ENCODE results near the gene CST11. TPM values are rescaled to one million over a fixed set of nuclear protein-coding genes. Genes with fewer than 3 reads are reported as not detected.

The CST11 gene
- polyA plus RNA-seq, 2 of the 4 experiments (the other 2 are of a cell fraction) = not detected

DNA sequence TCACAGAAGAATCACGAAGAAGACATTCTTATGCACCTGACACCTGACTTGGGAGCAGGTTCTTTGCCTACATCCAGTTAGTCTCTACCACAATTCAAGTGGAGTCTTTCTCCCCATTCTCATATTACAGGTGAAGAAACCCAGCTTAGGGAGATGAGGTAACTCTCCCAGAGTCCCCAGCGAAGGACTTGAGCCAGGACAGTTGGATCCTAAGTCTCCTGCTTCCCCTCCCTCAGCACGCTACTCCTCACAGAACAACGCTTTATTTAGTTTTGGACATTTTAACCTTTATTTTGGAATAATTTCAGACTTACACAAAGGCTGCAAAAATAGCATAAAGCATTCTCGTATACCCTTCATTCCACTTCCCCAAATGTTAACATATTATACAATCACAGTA, 14.0 kb downstream of the CST11 start:
- 58% methylated on average over 5 of the region's 5 CpGs for WGBS (ENCODE audit: missing lambda C conversion rate)
- Histone ChIP-seq H3K4me2 (no peak overlapping the region), H3K27ac (no peak overlapping the region), H3K9me3 (no peaks in the 10 kb centered on the region), H3K4me1 (no peaks in the 10 kb centered on the region), H3K4me3 (no peak overlapping the region)
- ChIA-PET POLR2A (no interaction called here), CTCF (interaction anchor here (10.0 kb wide), 1 partner anchor 172 kb away, joined by 176 read pairs; no protein-coding TSS in a partner anchor)
- no peak for TF ChIP-seq HOXB5 (CRISPR knock-in tag; IDR thresholded peaks at IDR 0.05)
- no peak for TF ChIP-seq ZFP36 (IDR thresholded peaks at IDR 0.05; ENCODE audit: borderline replicate concordance, partially characterized antibody)
- no peak for TF ChIP-seq RARB (CRISPR knock-in tag; IDR thresholded peaks at IDR 0.05)
- TF ChIP-seq, protein P1, sequence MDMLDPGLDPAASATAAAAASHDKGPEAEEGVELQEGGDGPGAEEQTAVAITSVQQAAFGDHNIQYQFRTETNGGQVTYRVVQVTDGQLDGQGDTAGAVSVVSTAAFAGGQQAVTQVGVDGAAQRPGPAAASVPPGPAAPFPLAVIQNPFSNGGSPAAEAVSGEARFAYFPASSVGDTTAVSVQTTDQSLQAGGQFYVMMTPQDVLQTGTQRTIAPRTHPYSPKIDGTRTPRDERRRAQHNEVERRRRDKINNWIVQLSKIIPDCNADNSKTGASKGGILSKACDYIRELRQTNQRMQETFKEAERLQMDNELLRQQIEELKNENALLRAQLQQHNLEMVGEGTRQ (IDR thresholded peaks at IDR 0.05) = no peak
- TF ChIP-seq MAZ (IDR thresholded peaks at IDR 0.05; ENCODE audit: borderline replicate concordance, low read depth, low read length) = no peak
- TF ChIP-seq CBX2 (IDR thresholded peaks at IDR 0.05; ENCODE audit: borderline replicate concordance, low read depth) = no peak
- TF ChIP-seq, protein P2, sequence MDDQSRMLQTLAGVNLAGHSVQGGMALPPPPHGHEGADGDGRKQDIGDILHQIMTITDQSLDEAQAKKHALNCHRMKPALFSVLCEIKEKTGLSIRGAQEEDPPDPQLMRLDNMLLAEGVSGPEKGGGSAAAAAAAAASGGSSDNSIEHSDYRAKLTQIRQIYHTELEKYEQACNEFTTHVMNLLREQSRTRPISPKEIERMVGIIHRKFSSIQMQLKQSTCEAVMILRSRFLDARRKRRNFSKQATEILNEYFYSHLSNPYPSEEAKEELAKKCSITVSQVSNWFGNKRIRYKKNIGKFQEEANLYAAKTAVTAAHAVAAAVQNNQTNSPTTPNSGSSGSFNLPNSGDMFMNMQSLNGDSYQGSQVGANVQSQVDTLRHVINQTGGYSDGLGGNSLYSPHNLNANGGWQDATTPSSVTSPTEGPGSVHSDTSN (IDR thresholded peaks at IDR 0.05) = no peak
- no peak for TF ChIP-seq ESRRA (IDR thresholded peaks at IDR 0.05; ENCODE audit: borderline replicate concordance, low read length)
- TF ChIP-seq PHF8 (IDR thresholded peaks at IDR 0.05; ENCODE audit: borderline replicate concordance, low read depth) = no peak
- TF ChIP-seq POLR2A (IDR thresholded peaks at IDR 0.05; ENCODE audit: low read length) = no peak
- no peak for TF ChIP-seq JUNB (IDR thresholded peaks at IDR 0.05)
- no peak for TF ChIP-seq HOXB13 (CRISPR knock-in tag; IDR thresholded peaks at IDR 0.05; ENCODE audit: low read depth)
- TF ChIP-seq, protein P3, sequence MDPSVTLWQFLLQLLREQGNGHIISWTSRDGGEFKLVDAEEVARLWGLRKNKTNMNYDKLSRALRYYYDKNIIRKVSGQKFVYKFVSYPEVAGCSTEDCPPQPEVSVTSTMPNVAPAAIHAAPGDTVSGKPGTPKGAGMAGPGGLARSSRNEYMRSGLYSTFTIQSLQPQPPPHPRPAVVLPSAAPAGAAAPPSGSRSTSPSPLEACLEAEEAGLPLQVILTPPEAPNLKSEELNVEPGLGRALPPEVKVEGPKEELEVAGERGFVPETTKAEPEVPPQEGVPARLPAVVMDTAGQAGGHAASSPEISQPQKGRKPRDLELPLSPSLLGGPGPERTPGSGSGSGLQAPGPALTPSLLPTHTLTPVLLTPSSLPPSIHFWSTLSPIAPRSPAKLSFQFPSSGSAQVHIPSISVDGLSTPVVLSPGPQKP (IDR thresholded peaks at IDR 0.05; ENCODE audit: low read depth, low read length) = no peak
- TF ChIP-seq CHD4 (IDR thresholded peaks at IDR 0.05; ENCODE audit: borderline replicate concordance) = no peak
- TF ChIP-seq RAD21 (conservative IDR thresholded peaks at IDR 0.05 in 1 of 2, IDR thresholded peaks at IDR 0.05 in 1 of 2) = no peak
- TF ChIP-seq JUN (IDR thresholded peaks at IDR 0.05) = no peak
- TF ChIP-seq HOXA7 (CRISPR knock-in tag; IDR thresholded peaks at IDR 0.05) = no peak
- TF ChIP-seq ZC3H11A (IDR thresholded peaks at IDR 0.05) = no peak
- no peak for TF ChIP-seq CEBPB (IDR thresholded peaks at IDR 0.05)
- TF ChIP-seq POLR2AphosphoS2 (conservative IDR thresholded peaks at IDR 0.05; ENCODE audit: low read length) = no peak
- ATAC-seq (no peak), DNase-seq (ENCODE audit: low read depth in 1 of 2, low spot score in 1 of 2) (no peak), FAIRE-seq (no peak)

DNA sequence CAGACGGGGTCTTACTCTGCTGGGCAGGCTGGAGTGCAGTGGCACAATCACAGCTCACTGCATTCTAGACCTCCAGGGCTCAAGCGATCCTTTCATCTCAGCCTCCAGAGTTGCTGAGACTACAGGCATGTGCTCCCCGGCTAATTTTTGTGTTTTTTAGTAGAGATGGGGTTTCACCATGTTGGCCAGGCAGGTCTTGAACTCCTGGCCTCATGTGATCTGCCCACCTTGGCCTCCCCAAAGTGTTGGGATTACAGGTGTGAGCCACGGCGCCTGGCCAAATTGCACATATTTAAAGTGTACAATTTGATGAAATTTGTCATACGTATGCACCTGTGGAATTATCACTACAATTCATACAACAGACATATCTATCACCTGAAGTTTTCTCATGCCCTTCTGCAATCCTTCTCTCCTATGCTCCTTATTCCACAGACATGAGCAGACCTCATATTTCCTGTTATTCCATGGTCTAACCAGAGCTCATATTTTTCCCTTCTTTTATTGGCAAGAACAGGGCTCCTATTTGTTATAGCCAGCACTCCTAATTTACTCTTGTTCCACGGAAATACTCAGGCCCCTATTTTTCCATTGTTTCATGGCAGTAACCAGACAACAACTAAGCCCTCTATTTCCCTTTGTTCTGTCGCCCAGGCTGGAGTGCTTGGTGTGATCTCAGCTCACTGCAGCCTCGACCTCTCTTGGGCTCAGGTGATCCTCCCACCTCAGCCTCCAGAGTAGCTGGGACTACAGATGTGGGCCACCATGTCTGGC, 15.4 kb downstream of the CST11 start:
- Histone ChIP-seq H3K4me2 (no peak overlapping the region), H3K4me1 (no peaks in the 10 kb centered on the region), H3K9me3 (no peaks in the 10 kb centered on the region), H3K4me3 (no peak overlapping the region), H3K27ac (no peak overlapping the region)
- FAIRE-seq (no peak), ATAC-seq (no peak), DNase-seq (ENCODE audit: low read depth in 1 of 2, low spot score in 1 of 2) (no peak)
- CTCF ChIA-PET = interaction anchor here (1.1 to 2.4 kb wide), 6 partner anchors 9 to 172 kb away, joined by 3 to 11 read pairs (median 4); no protein-coding TSS in a partner anchor
- no peak for TF ChIP-seq PHF8 (IDR thresholded peaks at IDR 0.05; ENCODE audit: borderline replicate concordance, low read depth)
- no peak for TF ChIP-seq HOXA7 (CRISPR knock-in tag; IDR thresholded peaks at IDR 0.05)
- TF ChIP-seq CBX2 (IDR thresholded peaks at IDR 0.05; ENCODE audit: borderline replicate concordance, low read depth) = no peak
- no peak for TF ChIP-seq CBX8 (IDR thresholded peaks at IDR 0.05)
- no peak for TF ChIP-seq MYC (IDR thresholded peaks at IDR 0.05; ENCODE audit: borderline replicate concordance, low read length)
- TF ChIP-seq, protein P4, sequence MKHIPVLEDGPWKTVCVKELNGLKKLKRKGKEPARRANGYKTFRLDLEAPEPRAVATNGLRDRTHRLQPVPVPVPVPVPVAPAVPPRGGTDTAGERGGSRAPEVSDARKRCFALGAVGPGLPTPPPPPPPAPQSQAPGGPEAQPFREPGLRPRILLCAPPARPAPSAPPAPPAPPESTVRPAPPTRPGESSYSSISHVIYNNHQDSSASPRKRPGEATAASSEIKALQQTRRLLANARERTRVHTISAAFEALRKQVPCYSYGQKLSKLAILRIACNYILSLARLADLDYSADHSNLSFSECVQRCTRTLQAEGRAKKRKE (CRISPR knock-in tag; IDR thresholded peaks at IDR 0.05; ENCODE audit: low read depth) = no peak
- TF ChIP-seq POLR2A (IDR thresholded peaks at IDR 0.05; ENCODE audit: low read length) = no peak
- no peak for TF ChIP-seq HOXB13 (CRISPR knock-in tag; IDR thresholded peaks at IDR 0.05; ENCODE audit: low read depth)
- TF ChIP-seq MAFK (IDR thresholded peaks at IDR 0.05; ENCODE audit: partially characterized antibody) = no peak
- TF ChIP-seq RFX5 (IDR thresholded peaks at IDR 0.05) = no peak
- 59% methylated on average over 9 of the region's 9 CpGs for WGBS (ENCODE audit: missing lambda C conversion rate)
- POLR2A ChIA-PET = interaction anchor here (1.2 kb wide), 1 partner anchor 16 kb away, joined by 3 read pairs; the partner anchor contains the start of gene NAPB

All from A549 (cell line).